Ectodermal cell (in vitro differentiated cells): ENCODE measurements around the gene POLN.

Source experiments
- H3K27ac ChIP-seq: 2 replicates; pipeline ENCODE4 v1.7.0; 2013; ENCODE audit warnings: mild to moderate bottlenecking, low read depth, low read length; ENCODE audit not compliant: insufficient read depth, poor library complexity, severe bottlenecking
- H3K27me3 ChIP-seq: 2 replicates; pipeline ENCODE4 v1.7.0; 2013; ENCODE audit warnings: mild to moderate bottlenecking, low read length; ENCODE audit not compliant: insufficient read depth, control insufficient read depth, poor library complexity, severe bottlenecking
- H3K36me3 ChIP-seq: one replicate; pipeline ENCODE4 v1.7.0; 2013; ENCODE audit warnings: low read length; ENCODE audit not compliant: control insufficient read depth, insufficient read depth
- H3K4me1 ChIP-seq: one replicate; pipeline ENCODE4 v1.7.0; 2013; ENCODE audit warnings: low read length; ENCODE audit not compliant: control insufficient read depth, insufficient read depth
- H3K4me3 ChIP-seq: 2 replicates; pipeline ENCODE4 v1.7.0; 2013; ENCODE audit warnings: low read depth, low read length, control low read depth; ENCODE audit not compliant: insufficient read depth
- H3K9me3 ChIP-seq: 2 replicates; pipeline ENCODE4 v1.7.0; 2013; ENCODE audit warnings: mild to moderate bottlenecking, low read length, moderate library complexity; ENCODE audit not compliant: control insufficient read depth
- WGBS, 2 experiments: methylation state at CpG; one replicate each; pipeline ENCODE4 v1.1.7; 2013; ENCODE audit warnings: missing lambda C conversion rate in 2 of 2; 5-methylcytosine and 5-hydroxymethylcytosine counted together

POLN gene

GRCh38 chr4:2069161-2069971 is 172.6 kb downstream of the POLN start:
- H3K27me3 ChIP-seq: no peaks in the 10 kb centered on the region
- no peak overlapping the region for H3K27ac ChIP-seq
- 84 to 88% methylated on average over 16 to 17 of the region's 17 CpGs for WGBS, 2 experiments
- H3K36me3 ChIP-seq: no peaks in the 10 kb centered on the region
- no peak overlapping the region for H3K4me3 ChIP-seq
- no peaks in the 10 kb centered on the region for H3K9me3 ChIP-seq
- H3K4me1 ChIP-seq: peaks cover 22% of the 10 kb centered on the region

GRCh38 chr4:2068566-2068965 is 173.4 kb downstream of the POLN start:
- H3K4me3 ChIP-seq: no peak overlapping the region
- no peak overlapping the region for H3K27ac ChIP-seq
- H3K36me3 ChIP-seq: no peaks in the 10 kb centered on the region
- WGBS, 2 experiments: 91 to 94% methylated on average over 11 of the region's 11 CpGs
- no peaks in the 10 kb centered on the region for H3K9me3 ChIP-seq
- H3K27me3 ChIP-seq: no peaks in the 10 kb centered on the region
- H3K4me1 ChIP-seq: peaks cover 22% of the 10 kb centered on the region

DNA sequence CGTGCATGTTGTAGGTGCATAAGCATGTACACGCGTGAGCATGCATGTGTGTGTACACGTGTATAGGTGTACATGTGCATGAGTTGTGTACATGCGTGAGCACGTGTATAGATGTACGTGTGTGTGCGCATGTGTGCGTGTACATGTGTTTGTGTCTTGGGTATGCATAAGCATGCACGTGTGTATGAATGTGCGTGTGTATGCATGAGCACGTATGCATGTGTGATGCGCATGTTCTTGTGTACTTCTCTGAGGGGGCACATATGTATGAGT is 173.8 kb downstream of the POLN start:
- no peaks in the 10 kb centered on the region for H3K36me3 ChIP-seq
- no peak overlapping the region for H3K4me3 ChIP-seq
- H3K27ac ChIP-seq: no peak overlapping the region
- no peaks in the 10 kb centered on the region for H3K9me3 ChIP-seq
- H3K27me3 ChIP-seq: no peaks in the 10 kb centered on the region
- H3K4me1 ChIP-seq: peaks cover 22% of the 10 kb centered on the region
- WGBS, 2 experiments: 95 to 97% methylated on average over 13 of the region's 13 CpGs

DNA sequence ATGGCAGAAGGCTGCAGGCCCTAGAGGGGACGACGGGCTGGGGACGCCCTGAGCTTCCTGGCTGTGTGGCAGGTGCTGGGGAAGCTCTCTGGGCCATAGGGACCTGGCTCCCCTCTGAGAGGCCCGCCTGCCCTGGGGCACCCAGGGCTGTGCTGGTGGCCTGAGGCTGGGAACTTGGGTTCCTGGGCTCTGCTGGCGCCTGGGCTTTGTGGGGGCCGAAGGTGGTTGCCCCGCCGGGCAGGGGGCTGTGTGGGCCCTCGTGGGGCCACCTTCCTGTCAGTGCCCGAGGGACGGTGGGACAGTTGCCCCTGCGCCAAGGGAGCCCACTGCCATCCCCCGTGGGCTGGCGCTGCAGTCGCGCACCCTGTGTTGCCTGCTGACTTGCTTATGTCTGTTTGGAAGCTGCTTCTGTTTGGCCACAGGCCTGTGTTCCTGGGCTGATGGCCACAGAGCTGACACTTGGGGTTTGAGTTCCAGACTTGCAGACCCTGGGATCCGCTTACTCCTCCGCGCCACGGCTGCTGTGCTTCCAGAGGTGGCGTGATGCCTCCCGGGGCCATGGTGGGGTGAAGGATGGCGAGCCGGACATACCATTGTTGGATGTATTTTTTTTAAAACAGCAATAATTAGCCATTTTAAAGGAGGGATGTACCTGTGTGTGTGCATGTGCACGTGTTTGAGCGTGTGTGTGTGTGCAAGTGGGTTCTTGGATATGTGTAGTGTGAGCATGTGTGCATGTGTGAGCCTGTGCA is 174.3 kb downstream of the POLN start:
- H3K36me3 ChIP-seq: no peaks in the 10 kb centered on the region
- H3K9me3 ChIP-seq: no peaks in the 10 kb centered on the region
- no peak overlapping the region for H3K27ac ChIP-seq
- no peak overlapping the region for H3K4me3 ChIP-seq
- WGBS, 2 experiments: 90 to 92% methylated on average over 26 of the region's 26 CpGs
- no peaks in the 10 kb centered on the region for H3K27me3 ChIP-seq
- H3K4me1 ChIP-seq: peaks cover 21% of the 10 kb centered on the region

- 91% methylated on average over 29 of the region's 29 CpGs for WGBS, 2 experiments
- no peak overlapping the region for H3K27ac ChIP-seq
- no peak overlapping the region for H3K4me3 ChIP-seq
- H3K9me3 ChIP-seq: no peaks in the 10 kb centered on the region
- no peaks in the 10 kb centered on the region for H3K36me3 ChIP-seq
- peaks cover 13% of the 10 kb centered on the region for H3K4me1 ChIP-seq
- H3K27me3 ChIP-seq: peaks cover 6% of the 10 kb centered on the region
Observed at GRCh38 chr4:2066571-2067445, 175.1 kb downstream of the POLN start.

GRCh38 chr4:2066011-2066551 is 175.8 kb downstream of the POLN start:
- Histone ChIP-seq H3K36me3 (no peaks in the 10 kb centered on the region), H3K4me1 (peaks cover 6% of the 10 kb centered on the region), H3K27ac (no peak overlapping the region), H3K9me3 (no peaks in the 10 kb centered on the region), H3K27me3 (peaks cover 13% of the 10 kb centered on the region), H3K4me3 (no peak overlapping the region)
- 91 to 95% methylated on average over 15 of the region's 15 CpGs for WGBS, 2 experiments

DNA sequence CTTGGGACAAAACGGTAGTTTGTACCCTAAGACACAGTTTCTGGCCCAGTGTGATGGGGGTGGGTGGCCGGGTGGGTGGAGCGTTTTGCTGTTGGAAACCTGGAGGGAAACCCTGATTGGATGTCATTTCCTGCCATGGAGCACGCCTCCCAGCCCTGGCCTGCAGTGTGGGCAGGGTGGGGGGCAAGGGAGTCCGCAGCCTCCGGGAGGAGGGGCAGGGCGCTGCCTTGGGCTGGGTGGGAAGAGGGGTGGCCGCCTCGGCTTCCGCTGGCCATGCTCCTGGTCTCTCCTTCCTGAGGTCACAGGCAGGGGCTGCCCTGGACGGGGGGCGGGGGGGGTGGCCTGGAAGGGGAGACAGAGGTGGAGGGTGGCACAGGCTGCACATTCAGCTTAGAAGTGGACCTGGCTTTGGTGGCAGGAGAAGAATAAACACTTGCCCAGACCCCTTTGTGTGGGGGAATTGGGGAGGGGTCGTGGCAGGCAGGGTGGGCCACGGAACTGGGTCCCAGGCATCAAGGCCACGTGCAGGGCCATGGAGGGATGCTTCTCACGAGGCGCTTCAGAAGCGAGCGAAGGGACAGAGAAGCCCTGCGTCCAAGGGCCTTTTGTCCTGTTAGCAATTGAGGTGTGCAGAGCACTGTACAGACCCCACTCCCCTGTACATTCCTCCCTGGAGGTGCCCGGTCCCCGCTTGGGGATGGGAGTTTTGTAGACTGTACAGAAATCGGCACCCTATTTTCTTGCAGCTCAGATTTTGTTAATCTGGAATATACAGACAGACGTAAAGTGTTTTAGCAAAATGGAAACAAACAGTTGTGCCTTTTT is 176.6 kb downstream of the POLN start:
- Histone ChIP-seq H3K9me3 (no peaks in the 10 kb centered on the region), H3K4me1 (peaks cover 6% of the 10 kb centered on the region), H3K36me3 (no peaks in the 10 kb centered on the region), H3K4me3 (no peak overlapping the region), H3K27me3 (peaks cover 21% of the 10 kb centered on the region), H3K27ac (no peak overlapping the region)
- 91 to 92% methylated on average over 24 of the region's 24 CpGs for WGBS, 2 experiments

DNA sequence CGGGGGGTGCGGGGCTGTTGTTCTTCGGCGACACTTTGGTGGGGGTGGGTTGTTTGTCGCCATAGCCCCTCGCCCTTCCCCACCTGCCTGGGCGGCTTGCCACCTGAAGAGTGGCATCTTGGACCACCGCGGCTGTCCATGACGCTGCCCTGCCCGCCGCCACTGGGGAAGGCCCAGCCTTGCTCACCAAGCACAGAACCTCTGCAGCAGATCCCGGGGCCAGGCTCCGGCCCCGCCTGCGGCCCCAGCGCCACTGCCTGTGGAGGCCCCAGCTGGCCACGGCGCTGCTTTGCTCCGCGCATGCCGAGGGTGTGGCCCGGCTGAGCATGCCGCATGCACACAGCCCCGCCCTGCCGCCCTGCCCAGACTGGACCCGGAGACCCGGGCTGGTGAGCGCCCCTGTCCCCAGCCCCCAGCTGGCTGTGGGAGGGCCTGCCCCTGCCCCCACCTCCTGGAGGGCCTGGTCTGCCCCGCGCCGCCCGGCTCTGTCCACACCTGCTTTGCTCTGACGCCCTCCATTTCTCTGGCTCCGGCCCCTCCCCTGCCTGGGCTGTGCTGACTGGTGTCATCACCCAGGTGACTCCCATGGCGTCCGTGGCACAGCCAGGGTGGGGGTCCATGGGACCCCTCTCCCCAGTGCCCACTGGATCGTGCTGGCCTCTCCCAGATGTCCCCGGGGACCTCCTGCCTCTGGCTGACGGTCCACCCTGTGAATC is 177.5 kb downstream of the POLN start:
- Histone ChIP-seq H3K36me3 (no peaks in the 10 kb centered on the region), H3K27me3 (peaks cover 28% of the 10 kb centered on the region), H3K9me3 (no peaks in the 10 kb centered on the region), H3K4me1 (peaks cover 5% of the 10 kb centered on the region), H3K4me3 (no peak overlapping the region), H3K27ac (no peak overlapping the region)
- WGBS, 2 experiments: 93% methylated on average over 40 of the region's 40 CpGs
